ENCODE measurements around the gene LMO7.
"Not testable (repeated sequence)": the region's sequence is repeated elsewhere in the genome, so short reads cannot be mapped to it uniquely, and the experiment has no call there.

LMO7 gene

DNA sequence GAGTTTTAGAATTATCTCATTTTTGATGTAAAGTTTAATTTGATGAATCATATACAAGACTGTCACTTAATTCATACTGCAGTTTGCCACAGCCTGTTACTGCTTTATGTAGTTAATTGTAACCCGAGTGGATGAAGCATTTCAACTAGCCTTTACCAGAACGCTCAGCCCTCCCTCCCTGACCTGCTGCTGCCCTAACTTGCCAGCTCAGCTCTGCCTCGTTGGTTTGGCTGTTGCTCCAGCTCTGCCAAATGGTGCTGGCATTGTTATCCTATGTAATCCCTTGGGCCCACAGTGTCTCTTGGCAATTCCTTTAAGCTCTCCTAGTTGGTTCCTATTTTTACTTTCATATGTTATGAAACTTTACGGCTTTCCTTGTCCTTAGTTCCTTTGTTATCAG is 113.3 kb downstream of the LMO7 start:
- no peak for DNase-seq

DNA sequence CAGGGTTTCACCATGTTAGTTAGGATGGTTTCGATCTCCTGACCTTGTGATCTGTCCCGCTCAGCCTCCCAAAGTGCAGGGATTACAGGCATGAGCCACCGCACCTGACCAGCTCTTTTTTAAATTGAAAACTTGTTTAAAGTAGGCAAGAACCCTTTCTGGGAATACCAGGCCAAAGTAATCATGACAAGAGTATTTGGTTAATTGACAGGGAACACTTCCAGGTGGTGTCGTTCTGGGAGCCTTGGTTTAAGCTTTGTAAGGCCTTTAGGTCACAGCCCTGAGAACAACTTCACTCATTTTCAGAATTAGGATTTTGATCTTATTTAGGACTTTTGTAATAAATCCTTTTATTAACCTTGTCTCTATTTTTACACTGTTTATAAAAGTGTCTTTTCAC is 115.2 kb downstream of the LMO7 start:
- no peak for DNase-seq

DNA sequence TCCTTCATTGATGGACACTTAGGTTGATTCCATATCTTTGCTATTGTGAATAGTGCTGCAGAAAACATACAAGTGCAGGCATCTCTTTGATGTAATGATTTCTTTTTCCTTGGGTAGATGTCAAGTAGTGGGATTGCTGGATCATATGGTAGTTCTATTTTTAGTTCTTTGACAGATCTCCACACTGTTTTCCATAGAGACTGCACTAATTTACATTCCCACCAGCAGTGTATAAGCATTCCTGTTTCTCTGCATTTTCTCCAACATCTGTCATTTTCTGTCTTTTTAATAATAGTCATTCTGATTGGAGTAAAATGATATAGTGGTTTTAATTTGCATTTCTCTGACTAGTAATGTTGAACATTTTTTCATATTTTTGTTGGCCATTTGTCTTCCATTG is 116.7 kb downstream of the LMO7 start:
- no peak for DNase-seq

DNA sequence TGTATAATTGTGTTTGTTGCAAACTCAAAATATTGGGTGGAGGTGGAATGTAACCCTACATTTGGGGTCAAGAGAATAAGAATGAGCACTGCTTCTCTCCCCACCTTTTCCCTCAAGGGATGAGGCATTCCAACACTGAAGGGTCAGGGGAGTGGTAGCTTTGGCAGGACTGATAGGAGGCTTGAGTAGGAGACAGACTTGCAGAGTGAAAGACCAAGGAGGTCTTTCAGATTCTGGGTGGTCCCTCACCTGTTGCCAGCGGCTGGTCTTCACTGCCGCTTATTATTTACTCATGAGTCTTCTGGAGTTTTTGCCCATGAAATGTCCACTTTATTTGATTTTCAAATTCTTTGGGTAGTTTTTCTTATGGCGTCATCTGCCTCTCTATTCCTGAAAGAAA is 118.8 kb downstream of the LMO7 start:
- DNase-seq: no peak

DNA sequence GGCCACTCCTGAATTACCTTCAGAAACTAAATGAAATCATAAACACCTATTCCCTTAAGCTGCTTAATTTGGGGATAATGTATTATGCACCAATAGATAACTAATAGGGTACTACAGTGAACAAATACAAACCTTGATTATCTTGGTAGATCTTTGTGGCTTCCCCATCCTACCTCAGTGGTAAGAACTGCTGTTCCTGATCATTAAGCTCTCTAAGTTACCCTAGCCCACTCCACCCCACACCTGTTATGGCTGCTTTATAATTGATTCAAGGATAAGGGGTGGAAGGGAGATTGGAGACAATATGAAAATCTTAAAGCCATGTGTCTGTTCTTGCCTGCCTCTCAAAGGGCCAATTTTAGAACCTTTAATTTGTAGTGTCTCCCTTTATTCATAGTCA is 121.2 kb downstream of the LMO7 start:
- no peak for DNase-seq

DNA sequence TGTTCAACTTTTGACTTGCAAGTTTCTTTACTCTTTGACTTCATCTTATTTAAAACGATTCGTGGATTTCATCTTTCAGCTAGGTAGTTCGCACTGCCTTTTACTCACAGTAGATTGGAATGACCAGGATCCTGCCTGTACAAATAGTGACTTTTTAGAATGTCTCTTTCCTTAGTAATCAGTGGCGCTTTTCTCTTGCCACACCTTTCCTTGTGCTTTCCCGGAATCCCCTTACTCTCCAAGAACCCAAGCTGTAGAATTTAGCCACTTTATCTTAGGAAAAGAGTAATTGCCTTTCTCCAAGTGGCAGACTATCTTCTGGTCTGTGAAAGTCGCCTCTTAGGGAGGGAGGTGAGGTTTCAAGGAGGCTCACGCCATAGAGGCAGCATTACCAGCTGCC is 123.4 kb downstream of the LMO7 start:
- no peak for DNase-seq

DNA sequence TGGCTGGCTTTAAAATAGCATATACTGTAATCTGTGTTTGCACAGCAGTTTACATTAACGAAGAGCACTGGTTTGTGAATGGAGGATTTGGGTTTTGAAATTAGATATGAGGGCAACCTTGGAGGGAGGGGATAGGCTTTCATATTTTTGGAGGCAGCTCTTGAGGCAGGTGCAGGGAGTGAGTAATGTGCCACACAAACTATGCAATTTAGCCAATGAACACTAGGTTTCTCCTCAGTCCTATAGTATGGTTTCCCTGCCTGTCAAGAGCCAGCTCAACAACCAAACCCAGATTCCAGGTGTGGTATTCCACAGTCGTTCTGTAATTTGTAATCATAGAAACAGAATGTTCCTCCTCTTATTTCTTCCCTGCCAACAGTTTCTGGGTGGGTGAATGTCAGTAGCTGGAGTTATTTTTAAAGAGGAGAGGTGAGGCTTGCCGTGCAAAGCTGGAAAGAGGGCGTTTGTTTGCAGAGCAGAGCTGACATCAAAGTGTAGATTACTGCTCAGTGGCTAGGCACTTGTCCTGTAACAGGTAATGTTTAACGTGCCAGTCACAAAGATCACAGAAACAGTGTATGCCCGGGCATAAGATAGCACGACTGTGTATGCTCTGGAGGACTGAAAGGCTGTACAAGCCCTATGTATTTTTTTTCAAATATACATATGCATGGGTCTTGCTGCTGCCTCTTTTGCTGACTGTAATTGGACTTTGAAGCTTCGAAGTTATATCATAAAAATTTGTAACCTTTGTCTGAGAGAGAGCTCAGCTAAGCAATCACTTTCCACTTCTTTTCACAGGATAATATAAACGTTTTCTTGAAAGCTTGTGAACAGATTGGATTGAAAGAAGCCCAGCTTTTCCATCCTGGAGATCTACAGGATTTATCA is 124.2 kb downstream of the LMO7 start:
- DNase-seq: peak; percentile 2

DNA sequence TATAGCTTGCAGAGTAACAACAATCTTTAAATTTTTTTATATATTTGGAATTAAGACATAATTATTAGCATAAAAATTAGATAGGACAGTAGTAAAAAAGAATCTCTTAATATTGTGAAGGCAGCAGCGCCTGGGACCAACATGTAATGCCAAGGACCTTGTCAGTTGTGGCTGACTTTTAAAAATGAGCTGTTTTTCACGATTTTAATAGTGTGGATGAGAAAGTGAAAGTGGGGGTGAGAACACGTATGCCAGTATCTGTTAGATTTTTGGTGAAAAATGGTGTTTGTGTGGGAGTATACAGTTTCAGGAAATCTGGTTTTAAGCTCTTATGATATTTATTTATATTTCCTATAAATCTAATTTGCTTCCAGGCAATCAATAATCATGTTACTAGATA is 125.2 kb downstream of the LMO7 start:
- DNase-seq: no peak

DNA sequence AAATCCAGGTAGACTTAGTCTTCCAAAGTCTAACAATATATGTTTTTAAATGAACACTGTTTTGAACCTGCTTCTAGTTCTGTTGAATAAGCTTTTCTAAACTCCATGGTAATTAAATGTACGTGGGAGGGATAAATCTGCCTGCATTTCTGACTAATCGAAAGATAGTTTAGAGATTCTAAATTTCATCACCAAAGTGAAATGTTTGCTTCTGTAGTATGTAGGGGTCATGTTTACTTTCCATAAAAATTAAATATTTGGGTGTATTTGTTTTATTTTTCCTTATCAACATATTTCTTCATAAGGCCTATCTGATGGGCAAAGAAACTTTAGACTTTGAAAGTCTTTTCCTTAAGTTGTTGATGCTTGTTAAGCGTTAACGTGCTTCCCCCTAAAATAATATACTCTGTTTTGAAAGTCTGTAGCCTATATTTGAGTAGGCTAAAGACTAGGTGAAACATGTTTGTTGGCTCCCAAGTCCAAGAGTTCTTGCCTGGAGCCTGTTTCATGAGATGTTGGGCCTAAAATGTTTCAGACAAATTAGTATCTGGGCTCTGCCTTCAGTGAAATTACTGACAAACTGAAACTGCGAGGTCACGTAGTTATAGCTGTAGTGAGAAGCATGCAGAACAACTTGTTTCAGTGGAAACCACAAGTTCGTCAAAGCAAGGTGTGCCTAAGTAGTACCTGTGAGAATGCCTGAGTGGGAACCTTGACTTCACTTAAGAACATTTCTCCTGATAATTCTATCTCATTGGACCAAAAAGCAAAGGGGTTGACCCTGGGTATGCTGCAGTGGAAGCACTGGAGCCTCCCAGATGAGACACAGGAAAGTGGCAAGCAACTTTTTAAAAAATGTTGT is 126.2 kb downstream of the LMO7 start:
- DNase-seq: peak; percentile 4

DNA sequence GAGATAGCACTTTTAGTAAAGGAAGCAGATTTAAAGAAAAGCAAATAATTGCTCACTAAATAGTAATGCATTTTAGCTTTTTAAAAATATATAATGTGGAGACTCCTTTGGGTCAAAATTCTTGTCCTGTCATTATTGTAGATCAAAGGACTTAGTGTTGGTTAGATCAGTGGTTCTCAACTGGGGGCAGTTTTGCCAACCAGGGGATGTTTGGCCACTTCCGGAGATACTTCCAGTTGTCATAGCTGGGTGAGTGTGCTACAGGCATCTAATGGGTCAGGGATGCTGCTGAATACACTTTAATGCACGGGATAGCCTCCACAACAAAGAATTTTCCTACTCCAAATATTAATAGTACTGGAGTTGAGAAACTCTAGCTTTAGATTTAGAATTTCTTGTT is 126.8 kb downstream of the LMO7 start:
- DNase-seq: no peak

DNA sequence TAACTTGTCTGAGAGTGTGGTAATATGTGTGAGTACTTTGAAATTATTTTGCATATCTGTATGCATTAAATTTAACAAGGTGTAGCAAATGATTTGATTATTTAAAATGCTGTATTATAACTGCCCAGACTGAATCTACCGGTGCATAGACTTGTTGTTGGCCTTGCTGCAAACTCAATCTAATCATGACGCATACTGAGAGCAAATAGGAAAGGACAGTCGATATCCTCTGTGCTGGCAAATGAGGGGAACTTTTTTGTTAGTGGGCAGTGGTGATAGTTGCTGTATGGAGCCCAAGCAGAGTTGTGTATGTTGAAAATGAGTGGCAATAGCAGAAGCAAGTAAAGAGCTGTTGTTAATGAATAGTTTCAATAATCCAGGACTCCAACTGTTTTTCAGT is 127.4 kb downstream of the LMO7 start:
- DNase-seq: no peak

DNA sequence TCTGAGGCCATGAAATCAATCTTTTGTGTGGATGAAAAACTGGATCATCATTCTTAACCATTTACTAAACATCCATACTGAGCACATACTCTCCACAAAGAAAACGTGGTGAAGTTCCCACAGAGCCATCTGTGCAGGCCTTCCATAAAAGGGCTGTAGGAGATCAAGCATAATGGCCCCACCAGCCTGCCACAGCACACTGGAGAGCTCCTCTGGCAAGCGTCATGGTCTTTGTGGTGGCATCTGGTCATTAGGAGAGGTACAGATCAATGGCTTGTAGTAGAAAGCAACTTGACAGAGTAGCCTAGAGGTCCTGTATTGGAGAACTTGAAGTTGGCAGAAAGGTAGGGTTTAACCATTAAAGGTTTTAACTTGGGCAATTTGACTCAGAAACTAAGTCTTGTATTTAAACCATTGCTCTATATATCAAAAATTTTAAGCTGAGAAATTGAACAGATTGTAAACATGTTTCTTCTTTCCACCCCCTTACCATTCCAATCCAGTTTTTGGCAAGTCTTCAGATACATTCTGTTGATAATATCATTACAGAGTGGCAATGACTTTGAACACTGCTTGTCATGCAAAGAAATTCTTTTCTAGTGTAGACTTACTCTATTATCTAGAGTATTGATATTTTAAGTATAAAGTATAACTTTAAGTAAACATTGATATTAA is 128.3 kb downstream of the LMO7 start:
- no peak for DNase-seq

DNA sequence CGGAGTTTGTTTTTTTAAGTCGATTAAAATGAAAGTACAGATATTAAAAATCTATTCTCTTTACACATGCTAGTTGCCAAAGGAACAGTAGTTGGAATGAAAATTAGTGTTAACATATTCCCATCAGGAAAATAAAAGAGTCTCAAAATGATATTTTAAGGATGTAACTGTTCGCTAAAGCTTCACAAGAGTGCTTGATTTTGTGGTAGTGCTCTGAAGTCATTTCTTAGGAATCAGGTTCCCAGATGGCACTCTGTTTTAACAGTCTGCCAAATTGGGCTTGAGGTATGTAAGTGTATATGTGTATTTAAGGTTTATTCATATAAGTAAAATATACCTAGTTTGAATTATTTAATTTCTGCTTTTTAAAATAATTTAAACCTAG is 128.8 kb downstream of the LMO7 start:
- DNase-seq: no peak

DNA sequence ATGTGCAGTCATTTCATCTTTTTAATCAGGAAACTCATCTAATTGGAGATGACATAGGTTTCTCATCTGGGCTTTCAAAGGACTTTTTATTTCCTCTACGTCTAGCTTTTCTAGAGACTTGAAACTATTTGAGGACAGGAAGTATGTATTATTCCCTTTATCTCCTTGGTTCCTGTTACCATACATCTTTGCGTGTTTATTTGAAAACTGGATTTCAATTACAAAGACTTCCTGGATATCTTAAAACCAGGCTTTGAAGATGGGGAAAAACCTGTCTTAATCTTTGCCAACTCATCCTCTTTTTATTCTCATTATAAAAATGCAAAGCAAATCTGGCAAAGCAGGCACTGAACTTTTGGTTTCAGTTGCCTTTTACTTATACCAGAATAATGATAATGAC is 130.5 kb downstream of the LMO7 start:
- no peak for DNase-seq

DNA sequence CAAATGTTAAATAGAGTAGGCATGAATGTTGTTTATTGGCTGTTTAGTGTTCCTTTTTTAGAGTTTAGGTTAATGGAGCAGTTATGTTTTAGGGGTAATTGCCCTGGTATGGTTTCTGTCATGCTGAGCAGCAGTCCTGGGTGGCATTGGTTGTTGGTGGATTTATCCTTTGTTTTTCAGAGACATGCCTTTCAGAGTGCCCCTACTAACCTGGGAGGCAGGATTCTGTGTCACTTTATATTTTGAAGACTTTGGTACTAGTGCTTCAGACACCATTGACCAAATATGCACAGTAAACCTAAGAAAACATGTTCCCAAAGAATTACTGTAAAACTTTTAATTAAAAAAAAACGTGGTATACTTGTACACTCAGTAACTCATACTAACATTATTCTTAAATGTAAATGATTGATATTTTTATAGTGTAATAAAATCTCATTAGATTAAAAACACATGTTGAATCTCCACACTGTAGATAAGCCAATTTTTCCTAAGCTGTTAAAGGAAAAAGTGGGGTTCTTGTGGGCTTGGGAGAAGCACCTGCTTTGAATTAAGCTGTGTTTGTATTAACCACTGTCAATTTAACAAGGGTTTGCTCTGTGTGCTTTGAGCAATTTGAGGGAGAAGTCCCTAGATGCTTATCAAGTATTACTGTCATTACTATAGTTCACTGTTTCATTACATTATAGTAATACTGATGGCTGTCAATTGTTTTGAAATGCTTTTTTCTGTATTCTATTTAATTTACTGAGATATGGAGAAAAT is 133.2 kb downstream of the LMO7 start:
- DNase-seq: no peak

DNA sequence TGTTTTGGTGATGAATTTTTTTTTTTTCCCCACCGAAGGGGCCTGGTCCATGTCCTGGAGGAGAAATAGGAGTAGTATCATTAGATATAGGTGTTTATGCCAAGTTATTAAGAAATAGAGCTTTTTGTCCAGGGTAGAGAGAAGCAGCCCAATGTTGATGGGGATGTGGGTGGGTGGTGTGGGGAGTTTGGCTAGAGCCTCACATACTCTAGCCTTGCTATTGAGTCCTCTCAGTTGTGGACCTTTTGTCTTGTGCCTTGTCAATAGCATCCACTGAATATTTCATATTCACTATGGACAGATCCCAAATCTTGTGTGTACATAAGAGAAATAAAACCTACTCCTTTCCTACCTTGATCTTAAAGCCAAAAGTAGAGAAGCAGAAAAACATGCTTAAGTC is 134.0 kb downstream of the LMO7 start:
- no peak for DNase-seq

DNA sequence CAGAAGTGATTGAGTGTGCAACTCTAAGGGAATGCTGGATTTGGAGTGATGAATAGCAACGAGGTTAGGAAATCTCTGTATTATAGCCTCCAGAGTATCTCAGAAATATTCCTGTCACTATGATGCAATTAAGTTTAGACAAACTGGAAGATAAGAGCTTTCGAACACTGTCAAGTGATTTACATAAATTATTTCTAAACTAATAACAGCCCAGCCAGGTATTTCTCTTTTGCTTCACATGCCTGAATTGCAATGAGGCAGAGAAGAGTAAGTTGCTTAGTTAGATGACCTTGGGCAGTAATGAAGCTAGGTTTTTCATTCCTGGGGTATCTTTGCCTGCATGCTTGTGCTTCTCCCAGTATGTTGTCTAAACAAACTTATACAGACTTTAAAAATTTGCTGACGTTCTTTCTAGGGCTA is 134.5 kb downstream of the LMO7 start:
- no peak for DNase-seq

DNA sequence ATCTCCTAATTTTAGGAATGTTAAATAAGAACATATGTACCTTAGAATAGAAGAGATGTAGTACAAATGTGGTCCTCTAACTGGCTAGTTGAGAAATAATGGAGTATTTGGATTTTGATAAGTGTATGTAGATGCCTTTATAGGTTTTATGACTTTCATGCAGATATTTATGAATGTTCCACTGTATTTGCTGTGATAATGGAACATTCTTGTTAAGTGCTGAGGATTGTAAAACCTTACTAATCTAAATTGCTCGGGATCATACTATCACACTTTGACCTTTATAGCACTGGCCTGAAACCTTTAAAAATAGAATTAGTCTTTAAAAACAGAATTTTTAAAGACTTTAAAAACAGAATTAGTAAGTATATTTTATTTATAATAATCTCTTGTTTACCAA is 135.1 kb downstream of the LMO7 start:
- DNase-seq: no peak

DNA sequence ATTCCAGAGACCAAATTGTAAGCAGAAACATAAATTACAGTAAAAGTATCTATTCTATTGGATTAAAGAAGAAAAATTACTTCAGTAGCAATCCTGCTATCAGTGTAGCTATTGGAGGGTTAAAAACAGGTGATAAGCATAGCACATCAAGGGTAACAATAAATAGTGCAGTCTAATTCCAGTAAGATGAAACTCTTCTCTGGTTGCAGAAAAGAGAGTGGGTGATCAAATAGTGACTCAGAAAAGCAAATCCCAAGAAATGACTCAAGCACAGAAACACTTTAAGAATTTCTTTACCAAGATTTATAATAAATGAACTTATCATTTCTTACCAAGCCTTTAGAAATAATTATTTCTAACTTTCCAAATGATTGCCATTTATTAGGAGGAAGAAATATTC is 135.7 kb downstream of the LMO7 start:
- no peak for DNase-seq

DNA sequence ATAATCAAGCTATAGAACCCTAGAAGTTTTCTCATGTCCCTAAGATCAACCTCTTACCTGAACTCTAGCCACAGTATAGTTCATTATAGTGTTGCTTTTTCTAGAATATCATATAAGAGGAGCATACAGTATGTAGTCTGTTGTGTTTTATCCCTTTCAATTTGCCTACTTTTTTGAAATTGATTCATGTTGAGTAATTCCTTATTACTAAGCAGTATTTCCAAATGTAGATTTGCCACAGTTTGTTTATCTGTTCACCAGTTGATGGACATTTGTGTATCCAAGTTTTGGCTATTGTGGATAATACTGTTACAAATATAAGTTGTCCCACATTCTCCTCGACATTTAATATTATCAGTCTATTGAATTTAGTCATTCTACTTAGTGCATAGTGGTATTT is 138.0 kb downstream of the LMO7 start:
- no peak for DNase-seq

DNA sequence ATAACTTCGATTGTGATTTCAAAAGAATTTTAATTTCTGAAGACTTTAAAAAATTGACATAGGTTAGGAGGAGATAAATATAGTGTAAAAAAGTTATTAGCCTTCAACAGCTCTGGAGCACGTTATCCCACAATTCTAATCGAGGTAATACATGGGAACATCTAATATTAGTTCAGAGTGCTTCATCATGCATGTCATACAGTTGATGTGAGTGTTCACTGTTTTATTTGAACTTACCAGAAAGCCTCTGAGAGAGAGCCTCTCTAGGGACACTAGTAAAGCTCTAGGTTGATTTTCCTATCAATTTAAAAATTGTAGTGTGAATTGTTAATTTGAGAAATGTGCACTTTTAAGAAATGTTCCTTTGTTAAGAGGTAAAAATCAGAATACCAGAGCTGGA is 140.4 kb downstream of the LMO7 start:
- no peak for DNase-seq

DNA sequence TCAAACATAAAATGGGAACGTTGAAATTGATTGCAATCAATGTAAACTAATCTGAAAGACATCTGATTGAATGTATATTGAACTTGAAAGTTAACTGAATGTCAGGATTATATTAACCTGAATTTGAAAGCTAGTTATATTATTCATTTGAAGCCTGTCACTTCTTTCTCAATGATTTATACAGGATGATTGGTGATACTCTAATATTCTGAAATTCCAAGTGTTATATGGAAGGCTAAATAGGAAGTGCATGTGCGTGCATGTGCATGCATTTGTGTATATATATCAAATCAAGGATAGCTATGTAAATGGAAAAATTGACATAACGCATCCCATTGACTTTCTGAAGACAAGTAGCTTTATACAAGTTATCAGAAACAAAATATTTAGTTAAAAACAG is 143.3 kb downstream of the LMO7 start:
- no peak for DNase-seq

DNA sequence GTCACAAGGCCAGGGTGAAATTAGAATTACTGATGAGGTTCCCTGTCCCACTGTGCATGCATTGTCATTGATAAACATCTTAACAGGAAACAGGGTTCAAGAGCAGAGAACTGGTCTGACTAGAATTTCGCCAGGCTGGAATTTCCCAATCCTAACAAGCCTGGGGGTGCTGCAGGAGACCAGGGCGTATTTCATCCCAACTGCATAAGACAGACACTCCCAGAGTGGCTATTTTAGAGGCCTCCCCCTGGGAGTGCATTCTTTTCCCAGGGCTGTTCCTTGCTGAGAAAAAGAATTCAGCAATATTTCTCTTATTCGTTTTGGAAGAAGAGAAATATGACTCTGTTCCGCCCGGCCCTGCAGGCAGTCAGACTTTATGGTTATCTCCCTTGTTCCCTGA is 144.0 kb downstream of the LMO7 start:
- DNase-seq: not testable (repeated sequence)

All from activated CD4-positive, alpha-beta T cell treated with anti-CD3 and anti-CD28 coated beads, Interleukin-2, amount 50 U/mL, for 1 hour (primary cell).